ENCODE data around the gene PRKAG2.
"Not testable (repeated sequence)": the region's sequence is repeated elsewhere in the genome, so short reads cannot be mapped to it uniquely, and the experiment has no call there.

PRKAG2 gene

GRCh38 chr7:151835636-151836035, 41.3 kb downstream of the PRKAG2 start:
- DNase-seq (ENCODE audit: low read depth) = no peak

- DNase-seq (ENCODE audit: low read depth) = no peak
Measured at GRCh38 chr7:151834271-151835035, 42.5 kb downstream of the PRKAG2 start.

- no peak for DNase-seq (ENCODE audit: low read depth)
Measured at GRCh38 chr7:151833691-151834090, 43.2 kb downstream of the PRKAG2 start.

GRCh38 chr7:151833213-151833651, 43.7 kb downstream of the PRKAG2 start:
- no peak for DNase-seq (ENCODE audit: low read depth)

GRCh38 chr7:151832656-151833055, 44.3 kb downstream of the PRKAG2 start:
- DNase-seq (ENCODE audit: low read depth) = no peak

GRCh38 chr7:151832138-151832537, 44.8 kb downstream of the PRKAG2 start:
- DNase-seq (ENCODE audit: low read depth) = no peak

GRCh38 chr7:151831606-151832005, 45.3 kb downstream of the PRKAG2 start:
- no peak for DNase-seq (ENCODE audit: low read depth)

- DNase-seq (ENCODE audit: low read depth) = no peak
Measured at GRCh38 chr7:151830121-151830830, 46.6 kb downstream of the PRKAG2 start.

- DNase-seq (ENCODE audit: low read depth) = no peak
Measured at GRCh38 chr7:151829707-151830106, 47.2 kb downstream of the PRKAG2 start.

- DNase-seq (ENCODE audit: low read depth) = no peak
Measured at GRCh38 chr7:151827620-151828019, 49.3 kb downstream of the PRKAG2 start.

GRCh38 chr7:151826316-151826715, 50.6 kb downstream of the PRKAG2 start:
- not testable (repeated sequence) for DNase-seq (ENCODE audit: low read depth)

GRCh38 chr7:151825721-151826120, 51.2 kb downstream of the PRKAG2 start:
- DNase-seq (ENCODE audit: low read depth) = no peak

- no peak for DNase-seq (ENCODE audit: low read depth)
Measured at GRCh38 chr7:151824373-151824933, 52.5 kb downstream of the PRKAG2 start.

GRCh38 chr7:151823566-151824372, 53.1 kb downstream of the PRKAG2 start:
- no peak for DNase-seq (ENCODE audit: low read depth)

GRCh38 chr7:151822541-151823181, 54.3 kb downstream of the PRKAG2 start:
- no peak for DNase-seq (ENCODE audit: low read depth)

- DNase-seq (ENCODE audit: low read depth) = no peak
Measured at GRCh38 chr7:151821806-151822540, 54.9 kb downstream of the PRKAG2 start.

GRCh38 chr7:151821226-151821625, 55.7 kb downstream of the PRKAG2 start:
- DNase-seq (ENCODE audit: low read depth) = no peak

GRCh38 chr7:151820491-151821105, 56.3 kb downstream of the PRKAG2 start:
- DNase-seq (ENCODE audit: low read depth) = no peak

- no peak for DNase-seq (ENCODE audit: low read depth)
Measured at GRCh38 chr7:151819866-151820265, 57.0 kb downstream of the PRKAG2 start.

GRCh38 chr7:151818674-151819519, 58.0 kb downstream of the PRKAG2 start:
- DNase-seq (ENCODE audit: low read depth) = no peak
